SU-DHL-6 (cell line): ENCODE results near the gene TMEM242.

Experiments
- H2AFZ ChIP-seq: fragments of 200-600 bp; sonication (generic); 2 replicates; pipeline ENCODE4 v1.6.1; 2014; ENCODE audit warnings: low read depth, mild to moderate bottlenecking, moderate library complexity, mixed read lengths, antibody characterized with exemption, low read length; ENCODE audit not compliant: severe bottlenecking
- H3F3A ChIP-seq: fragments of 200-600 bp; shearing (Covaris generic); 2 replicates; pipeline ENCODE4 v1.6.0; 2016; ENCODE audit warnings: antibody characterized with exemption, mild to moderate bottlenecking; ENCODE audit not compliant: insufficient read depth
- H3K27ac ChIP-seq: fragments of 200-600 bp; sonication (generic); 2 replicates; pipeline ENCODE4 v1.5.1; 2016; ENCODE audit warnings: low read depth, mild to moderate bottlenecking, low read length, moderate library complexity, mixed read lengths
- H3K27me3 ChIP-seq: fragments of 200-600 bp; sonication (generic), shearing (Covaris generic); 2 replicates; pipeline ENCODE4 v1.6.0; 2014; ENCODE audit warnings: mild to moderate bottlenecking, low read length
- H3K36me3 ChIP-seq: fragments of 200-600 bp; sonication (generic); 2 replicates; pipeline ENCODE4 v1.6.1; 2014; ENCODE audit warnings: mild to moderate bottlenecking, low read length, mixed read lengths
- H3K4me2 ChIP-seq: fragments of 300-600, 200-600 bp; shearing (Covaris generic), sonication (generic); 2 replicates; pipeline ENCODE4 v1.6.0; 2014; ENCODE audit warnings: low read length, low read depth, mild to moderate bottlenecking; ENCODE audit not compliant: poor library complexity, severe bottlenecking
- H3K4me3 ChIP-seq: fragments of 200-600 bp; sonication (generic); 2 replicates; pipeline ENCODE4 v1.5.1; 2014; ENCODE audit warnings: antibody characterized with exemption, low read length, mild to moderate bottlenecking, mixed read lengths; ENCODE audit not compliant: insufficient read depth, poor library complexity, severe bottlenecking
- H3K79me2 ChIP-seq: fragments of 200-600 bp; sonication (generic); 2 replicates; pipeline ENCODE4 v1.6.1; 2014; ENCODE audit warnings: mild to moderate bottlenecking, low read length, moderate library complexity; ENCODE audit not compliant: insufficient read depth
- H3K9ac ChIP-seq: fragments of 200-600 bp; sonication (generic); 2 replicates; pipeline ENCODE4 v1.7.0; 2014; ENCODE audit warnings: mild to moderate bottlenecking, low read length
- H3K9me2 ChIP-seq: fragments of 200-600 bp; sonication (generic); replicated peaks from 2 replicates; pipeline ENCODE4 v1.6.1; 2014; ENCODE audit warnings: low read length; ENCODE audit not compliant: insufficient read depth
- H3K9me3 ChIP-seq: fragments of 200-600 bp; sonication (generic); 2 replicates; pipeline ENCODE4 v1.6.1; 2014; ENCODE audit warnings: low read length, mixed read lengths; ENCODE audit not compliant: insufficient read depth
- H4K20me1 ChIP-seq: fragments of 200-600 bp; sonication (generic); 2 replicates; pipeline ENCODE4 v1.6.1; 2014; ENCODE audit warnings: low read depth, mild to moderate bottlenecking, antibody characterized with exemption, low read length, moderate library complexity, mixed read lengths
- CTCF ChIP-seq: fragments of 200-600 bp; sonication (generic); IDR thresholded peaks from one replicate; pipeline ENCODE4 v1.5.1; 2017; ENCODE audit warnings: antibody characterized with exemption, mild to moderate bottlenecking, low read length, moderate library complexity; ENCODE audit not compliant: insufficient read depth, poor library complexity, severe bottlenecking
- EZH2phosphoT487 ChIP-seq: fragments of 200-600 bp; sonication (generic), shearing (Covaris generic); conservative IDR thresholded peaks from 2 replicates; pipeline ENCODE4 v1.6.1; 2018; ENCODE audit warnings: mild to moderate bottlenecking, antibody characterized with exemption, low read length, moderate library complexity, mixed read lengths

TMEM242 gene

GRCh38 chr6:157272372-157272771, 50.9 kb downstream of the TMEM242 start:
- H3K36me3 ChIP-seq, result no peaks in the 10 kb centered on the region
- H3K4me2 ChIP-seq, result no peak overlapping the region
- no peak overlapping the region for H3K4me3 ChIP-seq
- H3K9ac ChIP-seq, result no peak overlapping the region
- no peak overlapping the region for H3K27ac ChIP-seq
- H3K27me3 ChIP-seq, result no peaks in the 10 kb centered on the region
- no peaks in the 10 kb centered on the region; the same call in 1 of the 2 replicates for H3F3A ChIP-seq
- H3K9me3 ChIP-seq, result no peaks in the 10 kb centered on the region; the same call in 1 of the 2 replicates
- H3K9me2 ChIP-seq, result no peaks in the 10 kb centered on the region
- H3K79me2 ChIP-seq, result no peaks in the 10 kb centered on the region
- TF ChIP-seq EZH2phosphoT487, result no peak
- TF ChIP-seq CTCF, result no peak
- H2AFZ ChIP-seq, result no peak overlapping the region
- no peaks in the 10 kb centered on the region for H4K20me1 ChIP-seq

- Histone ChIP-seq H3F3A (no peaks in the 10 kb centered on the region; the same call in 1 of the 2 replicates), H3K27ac (no peak overlapping the region), H3K27me3 (no peaks in the 10 kb centered on the region), H3K4me3 (no peak overlapping the region), H3K9ac (no peak overlapping the region), H3K79me2 (no peaks in the 10 kb centered on the region), H4K20me1 (no peaks in the 10 kb centered on the region), H2AFZ (no peak overlapping the region), H3K9me2 (no peaks in the 10 kb centered on the region), H3K36me3 (no peaks in the 10 kb centered on the region), H3K9me3 (no peaks in the 10 kb centered on the region; the same call in 1 of the 2 replicates), H3K4me2 (no peak overlapping the region)
- TF ChIP-seq CTCF (no peak), EZH2phosphoT487 (no peak)
Measured at GRCh38 chr6:157271911-157272310, 51.4 kb downstream of the TMEM242 start.

- Histone ChIP-seq H3K9me3 (no peaks in the 10 kb centered on the region; the same call in 1 of the 2 replicates), H3K79me2 (no peaks in the 10 kb centered on the region), H3K4me2 (no peak overlapping the region), H3K27ac (no peak overlapping the region), H3K9ac (no peak overlapping the region), H4K20me1 (no peaks in the 10 kb centered on the region), H3K36me3 (no peaks in the 10 kb centered on the region), H3K9me2 (no peaks in the 10 kb centered on the region), H3F3A (no peaks in the 10 kb centered on the region; the same call in 1 of the 2 replicates), H2AFZ (no peak overlapping the region), H3K27me3 (no peaks in the 10 kb centered on the region), H3K4me3 (no peak overlapping the region)
- TF ChIP-seq EZH2phosphoT487 (no peak), CTCF (no peak)
Measured at GRCh38 chr6:157271441-157271840, 51.9 kb downstream of the TMEM242 start.

- no peaks in the 10 kb centered on the region; the same call in 1 of the 2 replicates for H3F3A ChIP-seq
- no peak overlapping the region for H3K27ac ChIP-seq
- H3K79me2 ChIP-seq, result no peaks in the 10 kb centered on the region
- H3K9me3 ChIP-seq, result no peaks in the 10 kb centered on the region; the same call in 1 of the 2 replicates
- no peak overlapping the region for H2AFZ ChIP-seq
- no peak overlapping the region for H3K4me3 ChIP-seq
- no peaks in the 10 kb centered on the region for H3K36me3 ChIP-seq
- H3K4me2 ChIP-seq, result no peak overlapping the region
- no peaks in the 10 kb centered on the region for H3K27me3 ChIP-seq
- H4K20me1 ChIP-seq, result no peaks in the 10 kb centered on the region
- H3K9ac ChIP-seq, result no peak overlapping the region
- TF ChIP-seq EZH2phosphoT487 (no peak), CTCF (no peak)
- no peaks in the 10 kb centered on the region for H3K9me2 ChIP-seq
Measured at GRCh38 chr6:157270916-157271315, 52.4 kb downstream of the TMEM242 start.
